Caco-2 (cell line): ENCODE data around the gene HNF4A. TPM values are rescaled to one million over a fixed set of nuclear protein-coding genes. Genes with fewer than 3 reads are reported as not detected.

Source experiments
- BruUV-seq: library from RNA; stranded (reverse); fragments of 400-500 nt; replicated peaks from 2 replicates; lab custom pipeline; 2021; lab: Mats Ljungman, UMichigan
- CTCF ChIA-PET: fragments of 300-600 bp; sonication (Branson Sonifier 250); formaldehyde crosslinking; loops from one replicate; lab custom pipeline; 2022; ENCODE audit warnings: antibody characterized with exemption; lab: Charles Lee
- POLR2A ChIA-PET: fragments of 300-600 bp; sonication (Branson Sonifier 250); formaldehyde crosslinking; loops from one replicate; lab custom pipeline; 2022; ENCODE audit warnings: antibody characterized with exemption; lab: Charles Lee
- DNase-seq, 2 experiments: peaks; one replicate each; pipeline versions ENCODE4 v3.0.0 to v3.0.0-alpha.2; 2020 to 2022
- H3K27me3 ChIP-seq: replicated peaks from 2 replicates; pipeline ENCODE4 v1.6.0; 2011; ENCODE audit warnings: low read length; ENCODE audit not compliant: control insufficient read depth, insufficient read depth
- H3K36me3 ChIP-seq: 2 replicates; pipeline ENCODE4 v1.5.1; 2011; ENCODE audit warnings: low read length; ENCODE audit not compliant: control insufficient read depth, insufficient read depth
- H3K4me1 ChIP-seq: fragments of 250-450 bp; sonication (Bioruptor Pico); 2 replicates; pipeline ENCODE4 v1.5.1; 2020; ENCODE audit warnings: mild to moderate bottlenecking
- H3K4me3 ChIP-seq: 2 replicates; pipeline ENCODE4 v1.5.1; 2011; ENCODE audit warnings: low read depth, mild to moderate bottlenecking, control low read depth, low read length
- H3K9me3 ChIP-seq: fragments of 250-450 bp; sonication (Bioruptor Pico); 2 replicates; pipeline ENCODE4 v1.5.1; 2020; ENCODE audit warnings: mild to moderate bottlenecking, moderate library complexity
- H3K27ac Mint-ChIP-seq: one replicate; pipeline ENCODE4 v1.8.0; 2022; ENCODE audit warnings: mixed read lengths; ENCODE audit not compliant: unreplicated experiment
- H3K27me3 Mint-ChIP-seq: one replicate; pipeline ENCODE4 v1.8.0; 2022; ENCODE audit warnings: mixed read lengths; ENCODE audit not compliant: insufficient read depth, unreplicated experiment
- H3K36me3 Mint-ChIP-seq: one replicate; pipeline ENCODE4 v1.8.0; 2022; ENCODE audit warnings: mild to moderate bottlenecking, mixed read lengths; ENCODE audit not compliant: insufficient read depth, unreplicated experiment
- H3K4me1 Mint-ChIP-seq: one replicate; pipeline ENCODE4 v1.8.0; 2022; ENCODE audit warnings: low read depth, mixed read lengths; ENCODE audit not compliant: unreplicated experiment
- H3K4me3 Mint-ChIP-seq: one replicate; pipeline ENCODE4 v1.8.0; 2022; ENCODE audit warnings: mild to moderate bottlenecking, moderate library complexity, mixed read lengths; ENCODE audit not compliant: unreplicated experiment
- H3K9me3 Mint-ChIP-seq: one replicate; pipeline ENCODE4 v1.8.0; 2022; ENCODE audit warnings: mixed read lengths; ENCODE audit not compliant: unreplicated experiment
- intact Hi-C: fragments of 100-400 bp; cut with micrococcal nuclease; formaldehyde crosslinking; loops from one replicate; pipeline ENCODE4 v1.10.0; 2022; ENCODE audit not compliant: unreplicated experiment
- total RNA-seq: library from RNA; stranded (reverse); gene quantifications from 2 replicates; pipeline ENCODE4 v1.2.3, GENCODE V29; 2022
- TF ChIP-seq, protein P1 (sequence below), 2 experiments: fragments of 200-600 bp in 1 of 2; IDR thresholded peaks; 1 replicate in 1 of 2; 2 replicates in 1 of 2; pipeline versions ENCODE4 v1.5.1 to v1.8.0; 2011 to 2022; ENCODE audit warnings: antibody characterized with exemption in 1 of 2, control low read depth in 1 of 2, inconsistent platforms in 1 of 2, low read depth in 1 of 2, low read length in 1 of 2, mild to moderate bottlenecking in 1 of 2, moderate library complexity in 1 of 2; ENCODE audit not compliant: insufficient read depth in 1 of 2, severe bottlenecking in 1 of 2, unreplicated experiment in 1 of 2

HNF4A gene
- total RNA-seq, 1 experiment from 2014 or later: 292 TPM

DNA sequence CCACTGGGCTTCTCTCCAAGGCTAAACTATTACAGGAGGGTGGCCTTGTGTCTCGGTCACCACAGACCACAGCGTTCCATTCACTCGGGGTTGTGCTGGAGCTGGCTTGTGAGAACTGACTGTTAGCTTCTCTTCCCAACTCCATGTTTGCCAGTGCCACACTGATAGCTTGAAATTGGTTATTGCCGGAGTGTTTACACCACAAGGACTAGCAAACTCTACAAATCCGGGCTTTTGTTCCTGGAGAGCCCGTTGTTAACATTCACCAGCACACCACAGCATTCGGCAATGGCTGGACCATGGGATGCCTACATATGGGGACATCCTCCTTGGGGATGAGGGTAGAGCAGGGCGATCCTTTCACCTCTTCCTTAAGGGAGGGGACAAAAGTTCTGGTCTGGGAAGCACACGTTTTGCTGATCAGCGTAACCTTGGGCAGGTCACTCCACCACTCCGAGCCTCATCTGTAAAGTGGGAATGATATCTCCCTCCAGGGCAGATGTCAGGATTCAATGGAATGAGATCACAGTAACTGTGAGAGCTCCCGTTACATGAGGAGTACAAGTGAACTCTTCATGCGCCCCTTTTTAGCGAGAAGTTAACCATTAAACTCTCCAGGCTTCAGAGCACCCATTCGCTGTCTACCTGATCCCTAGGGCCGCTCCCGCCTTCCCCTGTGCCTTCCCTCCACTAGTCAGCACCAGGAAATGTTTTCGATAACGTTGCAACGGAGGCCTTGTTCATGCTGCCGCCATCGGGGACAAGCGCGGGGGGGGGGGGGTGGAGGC, 78.4 kb downstream of the HNF4A start:
- Mint-ChIP-seq H3K27ac (peak overlapping the region; percentile 42), H3K36me3 (peaks cover 22% of the 10 kb centered on the region), H3K9me3 (no peaks in the 10 kb centered on the region), H3K4me3 (peak overlapping the region; percentile 24), H3K4me1 (peaks cover 16% of the 10 kb centered on the region), H3K27me3 (no peaks in the 10 kb centered on the region)
- Histone ChIP-seq H3K36me3 (peaks cover 9% of the 10 kb centered on the region), H3K4me1 (peaks cover 19% of the 10 kb centered on the region), H3K4me3 (no peak overlapping the region), H3K27me3 (no peaks in the 10 kb centered on the region), H3K9me3 (no peaks in the 10 kb centered on the region)
- CTCF ChIA-PET: interaction anchor here (1.1 to 1.7 kb wide), 4 partner anchors 10 to 217 kb away, joined by 3 to 5 read pairs (median 4); partner anchors contain the start of gene FITM2
- TF ChIP-seq, protein P1, sequence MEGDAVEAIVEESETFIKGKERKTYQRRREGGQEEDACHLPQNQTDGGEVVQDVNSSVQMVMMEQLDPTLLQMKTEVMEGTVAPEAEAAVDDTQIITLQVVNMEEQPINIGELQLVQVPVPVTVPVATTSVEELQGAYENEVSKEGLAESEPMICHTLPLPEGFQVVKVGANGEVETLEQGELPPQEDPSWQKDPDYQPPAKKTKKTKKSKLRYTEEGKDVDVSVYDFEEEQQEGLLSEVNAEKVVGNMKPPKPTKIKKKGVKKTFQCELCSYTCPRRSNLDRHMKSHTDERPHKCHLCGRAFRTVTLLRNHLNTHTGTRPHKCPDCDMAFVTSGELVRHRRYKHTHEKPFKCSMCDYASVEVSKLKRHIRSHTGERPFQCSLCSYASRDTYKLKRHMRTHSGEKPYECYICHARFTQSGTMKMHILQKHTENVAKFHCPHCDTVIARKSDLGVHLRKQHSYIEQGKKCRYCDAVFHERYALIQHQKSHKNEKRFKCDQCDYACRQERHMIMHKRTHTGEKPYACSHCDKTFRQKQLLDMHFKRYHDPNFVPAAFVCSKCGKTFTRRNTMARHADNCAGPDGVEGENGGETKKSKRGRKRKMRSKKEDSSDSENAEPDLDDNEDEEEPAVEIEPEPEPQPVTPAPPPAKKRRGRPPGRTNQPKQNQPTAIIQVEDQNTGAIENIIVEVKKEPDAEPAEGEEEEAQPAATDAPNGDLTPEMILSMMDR (IDR thresholded peaks at IDR 0.05; ENCODE audit: insufficient read depth in 1 of 2, low read depth in 1 of 2, low read length in 1 of 2, severe bottlenecking in 1 of 2, unreplicated experiment in 1 of 2): no peak
- no TSS peak for BruUV-seq
- intact Hi-C loops: loop anchor here (1.0 kb wide), 1 partner anchor 23 kb away; no protein-coding TSS in a partner anchor
- POLR2A ChIA-PET: interaction anchor here (1.0 kb wide), 1 partner anchor 42 kb away, joined by 4 read pairs; the partner anchor contains the start of gene TTPAL
- DNase-seq: peak; percentile 69 to 85

DNA sequence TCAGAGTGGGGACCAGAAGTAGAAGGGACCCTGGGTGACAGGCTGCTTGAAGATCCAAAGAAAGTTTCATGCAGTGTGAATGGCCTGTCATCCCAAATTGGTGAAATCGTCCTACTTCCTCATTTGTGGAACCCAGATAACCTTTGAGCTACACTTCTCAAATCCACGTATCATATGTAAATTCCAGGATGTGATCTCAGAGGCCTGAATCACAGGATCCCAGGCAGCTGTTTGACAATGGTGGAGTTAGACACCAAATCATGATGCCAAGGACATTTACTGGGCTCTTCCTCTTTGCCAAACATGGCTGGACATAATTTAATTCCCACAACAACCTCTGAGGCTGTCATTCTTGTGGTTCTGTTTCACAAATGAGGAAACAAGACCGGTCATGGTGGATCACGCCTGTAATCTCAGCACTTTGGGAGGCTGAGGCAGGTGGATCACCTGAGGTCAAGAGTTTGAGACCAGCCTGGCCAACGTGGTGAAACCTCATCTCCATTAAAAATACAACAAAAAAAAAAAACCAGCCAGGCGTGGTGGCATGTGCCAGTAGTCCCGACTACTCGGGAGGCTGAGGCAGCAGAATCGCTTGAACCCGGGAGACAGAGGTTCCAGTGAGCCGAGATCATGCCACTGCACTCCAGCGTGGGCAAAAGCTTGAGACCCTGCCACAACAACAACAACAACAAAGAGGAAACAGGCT, 80.3 kb downstream of the HNF4A start:
- BruUV-seq: no TSS peak
- no peak for DNase-seq
- intact Hi-C loops: no loop called here
- Mint-ChIP-seq H3K27me3 (no peaks in the 10 kb centered on the region), H3K27ac (peak overlapping the region; percentile 23), H3K4me3 (no peak overlapping the region), H3K9me3 (no peaks in the 10 kb centered on the region), H3K4me1 (peaks cover 7% of the 10 kb centered on the region), H3K36me3 (peaks cover 22% of the 10 kb centered on the region)
- Histone ChIP-seq H3K9me3 (no peaks in the 10 kb centered on the region), H3K36me3 (no peaks in the 10 kb centered on the region), H3K4me1 (peaks cover 19% of the 10 kb centered on the region), H3K27me3 (no peaks in the 10 kb centered on the region), H3K4me3 (no peak overlapping the region)
- TF ChIP-seq, protein P1 (IDR thresholded peaks at IDR 0.05; ENCODE audit: insufficient read depth in 1 of 2, low read depth in 1 of 2, low read length in 1 of 2, severe bottlenecking in 1 of 2, unreplicated experiment in 1 of 2): no peak
- ChIA-PET CTCF (interaction anchor here (0.6 to 2.2 kb wide), 4 partner anchors 8 to 218 kb away, joined by 3 to 10 read pairs (median 6); no protein-coding TSS in a partner anchor), POLR2A (interaction anchor here (0.7 kb wide), 1 partner anchor 11 kb away, joined by 4 read pairs; no protein-coding TSS in a partner anchor)

DNA sequence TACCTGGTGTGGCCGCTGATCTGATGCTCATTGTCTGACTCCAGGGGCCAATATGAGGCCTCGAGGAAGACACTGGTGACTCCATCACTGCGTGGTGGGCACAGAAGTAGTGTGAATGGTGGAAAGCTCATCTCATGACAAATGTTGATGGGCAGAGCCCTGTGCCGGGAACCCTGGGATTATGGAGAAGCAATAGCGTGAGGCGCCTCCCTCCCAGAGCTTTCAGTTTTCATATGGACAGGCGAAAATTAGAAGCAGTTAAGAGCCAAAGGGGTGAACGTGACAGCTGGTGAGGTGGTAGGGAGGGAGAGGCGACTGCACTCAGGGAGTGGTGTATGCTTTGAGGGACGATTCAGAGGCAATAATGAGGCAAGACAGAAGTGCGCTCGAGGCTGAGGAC, 80.9 kb downstream of the HNF4A start:
- Histone ChIP-seq H3K4me3 (no peak overlapping the region), H3K9me3 (no peaks in the 10 kb centered on the region), H3K27me3 (no peaks in the 10 kb centered on the region), H3K36me3 (no peaks in the 10 kb centered on the region), H3K4me1 (peaks cover 19% of the 10 kb centered on the region)
- H3K27ac Mint-ChIP-seq: peak overlapping the region; percentile 23
- peaks cover 22% of the 10 kb centered on the region for H3K36me3 Mint-ChIP-seq
- H3K9me3 Mint-ChIP-seq: no peaks in the 10 kb centered on the region
- TF ChIP-seq, protein P1 (IDR thresholded peaks at IDR 0.05; ENCODE audit: insufficient read depth in 1 of 2, low read depth in 1 of 2, low read length in 1 of 2, severe bottlenecking in 1 of 2, unreplicated experiment in 1 of 2): no peak
- no peak for DNase-seq
- no TSS peak for BruUV-seq
- H3K27me3 Mint-ChIP-seq: no peaks in the 10 kb centered on the region
- no peak overlapping the region for H3K4me3 Mint-ChIP-seq
- H3K4me1 Mint-ChIP-seq: peaks cover 7% of the 10 kb centered on the region
- POLR2A ChIA-PET: no interaction called here
- CTCF ChIA-PET: interaction anchor here (1.3 to 2.2 kb wide), 2 partner anchors 35 to 51 kb away, joined by 3 to 10 read pairs; no protein-coding TSS in a partner anchor
- intact Hi-C loops: no loop called here
